Activated CD4-positive, alpha-beta T cell treated with anti-CD3 and anti-CD28 coated beads for 36 hours (primary cell): ENCODE results near the gene HSPA12A. TPM values are rescaled to one million over a fixed set of nuclear protein-coding genes. Genes with fewer than 3 reads are reported as not detected.

Source experiments
- ATAC-seq: fragments of 200-7000 bp; cut with Tn5 transposase; one replicate; pipeline ENCODE4 v1.10.0; 2021; ENCODE audit warnings: mild to moderate bottlenecking, moderate library complexity
- CTCF ChIA-PET: fragments of 350-600 bp; sonication (Branson Sonifier 250); formaldehyde crosslinking; loops from one replicate; lab custom pipeline; 2021; ENCODE audit warnings: antibody characterized with exemption; lab: Charles Lee
- POLR2A ChIA-PET: fragments of 350-600 bp; sonication (Branson Sonifier 250); formaldehyde crosslinking; loops from one replicate; lab custom pipeline; 2021; ENCODE audit warnings: antibody characterized with exemption, inconsistent platforms; lab: Charles Lee
- DNase-seq: peaks from one replicate; pipeline ENCODE4 v3.0.0-alpha.2; 2020
- H3K27ac Mint-ChIP-seq: one replicate; pipeline ENCODE4 v1.8.0; 2021; ENCODE audit warnings: mixed read lengths
- H3K27me3 Mint-ChIP-seq: one replicate; pipeline ENCODE4 v1.8.0; 2021; ENCODE audit warnings: mixed read lengths
- H3K36me3 Mint-ChIP-seq: one replicate; pipeline ENCODE4 v1.8.0; 2021; ENCODE audit warnings: low read depth, mixed read lengths
- H3K4me1 Mint-ChIP-seq: one replicate; pipeline ENCODE4 v1.8.0; 2021; ENCODE audit warnings: mixed read lengths
- H3K4me3 Mint-ChIP-seq: one replicate; pipeline ENCODE4 v1.8.0; 2021; ENCODE audit warnings: mild to moderate bottlenecking, moderate library complexity, mixed read lengths
- H3K9me3 Mint-ChIP-seq: one replicate; pipeline ENCODE4 v1.8.0; 2021; ENCODE audit warnings: low read depth, mixed read lengths
- intact Hi-C, 2 experiments: fragments of 100-400 bp; cut with DNase I in 1 of 2; cut with micrococcal nuclease in 1 of 2; formaldehyde crosslinking; loops; one replicate each; pipeline versions ENCODE4 v1.14.2 to v1.15.1; 2022 to 2024; cut with DNase I, micrococcal nuclease
- total RNA-seq, 2 experiments: library from RNA; stranded (reverse); gene quantifications; one replicate each; pipeline ENCODE4 v1.2.3, GENCODE V29; 2021

HSPA12A gene
- total RNA-seq, 2 experiments from 2014 or later = 0.41 to 0.74 TPM

DNA sequence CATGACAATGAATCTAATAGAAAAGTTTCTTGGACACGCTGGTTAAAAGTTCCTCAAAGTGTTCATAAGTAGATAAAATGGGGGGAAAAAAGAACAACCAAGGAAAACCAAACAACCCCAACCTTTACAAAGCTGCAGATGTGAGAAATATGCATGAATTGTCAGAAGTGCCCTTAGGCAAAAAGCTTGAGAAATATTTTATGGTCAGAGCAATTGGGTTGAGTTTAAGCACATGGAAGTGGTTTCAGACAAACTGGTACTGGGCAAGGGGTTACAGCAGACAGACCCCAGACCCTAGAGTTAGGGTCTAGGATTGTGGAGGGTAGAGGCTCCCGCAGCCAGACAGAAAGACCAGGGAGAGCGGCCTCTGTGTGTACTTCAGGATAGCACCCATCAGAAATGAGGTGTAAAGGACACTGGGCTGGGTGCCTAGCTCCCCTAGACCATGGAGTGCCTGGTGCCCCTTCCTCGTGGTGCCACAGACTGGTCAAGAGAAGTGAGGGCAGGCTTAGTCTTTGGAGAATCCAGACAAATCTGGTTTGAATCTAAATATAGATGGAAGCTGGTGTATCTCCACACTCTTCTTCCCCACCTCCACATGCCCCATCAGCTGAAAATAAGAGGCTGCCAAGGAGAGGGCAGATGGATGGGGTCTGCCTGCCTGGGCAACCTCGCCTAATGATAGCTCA is 84.4 kb downstream of the HSPA12A start:
- no peaks in the 10 kb centered on the region for H3K9me3 Mint-ChIP-seq
- CTCF ChIA-PET = no interaction called here
- H3K4me1 Mint-ChIP-seq = no peaks in the 10 kb centered on the region
- no peak overlapping the region for H3K4me3 Mint-ChIP-seq
- peaks cover 24% of the 10 kb centered on the region for H3K27me3 Mint-ChIP-seq
- no peak overlapping the region for H3K27ac Mint-ChIP-seq
- intact Hi-C loops = no loop called here
- ATAC-seq (no peak), DNase-seq (no peak)
- POLR2A ChIA-PET = no interaction called here
- no peaks in the 10 kb centered on the region for H3K36me3 Mint-ChIP-seq

- intact Hi-C loops = no loop called here
- no peaks in the 10 kb centered on the region for H3K36me3 Mint-ChIP-seq
- CTCF ChIA-PET = interaction anchor here (0.6 to 1.3 kb wide), 5 partner anchors 31 to 822 kb away, joined by 3 to 4 read pairs (median 3); no protein-coding TSS in a partner anchor
- no peak overlapping the region for H3K4me3 Mint-ChIP-seq
- POLR2A ChIA-PET = no interaction called here
- H3K9me3 Mint-ChIP-seq = peaks cover 2% of the 10 kb centered on the region
- no peaks in the 10 kb centered on the region for H3K4me1 Mint-ChIP-seq
- ATAC-seq = no peak
- no peak overlapping the region for H3K27ac Mint-ChIP-seq
- no peak for DNase-seq
- peaks cover 31% of the 10 kb centered on the region for H3K27me3 Mint-ChIP-seq
Measured at GRCh38 chr10:116656044-116656443, 86.3 kb downstream of the HSPA12A start.

GRCh38 chr10:116655568-116655967 is 86.8 kb downstream of the HSPA12A start:
- DNase-seq (no peak), ATAC-seq (no peak)
- intact Hi-C loops = no loop called here
- CTCF ChIA-PET = interaction anchor here (0.6 to 1.3 kb wide), 3 partner anchors 30 to 823 kb away, joined by 3 read pairs; no protein-coding TSS in a partner anchor
- Mint-ChIP-seq H3K4me3 (no peak overlapping the region), H3K4me1 (no peaks in the 10 kb centered on the region), H3K27ac (no peak overlapping the region), H3K9me3 (peaks cover 2% of the 10 kb centered on the region), H3K36me3 (no peaks in the 10 kb centered on the region), H3K27me3 (peaks cover 34% of the 10 kb centered on the region)
- POLR2A ChIA-PET = no interaction called here

DNA sequence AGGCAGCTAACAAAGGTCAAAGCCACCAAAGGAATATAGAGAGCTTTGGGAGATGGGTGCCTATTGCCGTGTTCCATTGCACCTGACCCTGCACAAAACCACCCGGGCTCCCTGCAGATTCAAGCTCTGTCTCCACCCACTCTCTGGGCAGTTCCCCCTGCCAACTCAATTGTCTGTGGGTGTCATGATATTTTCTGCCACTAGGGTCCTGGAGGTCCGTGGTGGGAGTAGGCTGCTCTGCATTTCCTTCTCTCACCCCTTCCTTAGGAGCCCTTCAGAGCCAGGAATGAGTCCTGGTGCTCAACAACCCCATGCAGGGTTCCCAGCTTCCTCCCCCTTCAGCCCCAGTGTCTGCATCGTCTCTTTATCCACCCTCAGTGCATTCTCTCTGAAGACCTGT is 87.5 kb downstream of the HSPA12A start:
- H3K4me3 Mint-ChIP-seq = no peak overlapping the region
- peaks cover 34% of the 10 kb centered on the region for H3K27me3 Mint-ChIP-seq
- ATAC-seq (no peak), DNase-seq (no peak)
- ChIA-PET POLR2A (no interaction called here), CTCF (interaction anchor here (0.6 to 1.0 kb wide), 3 partner anchors 29 to 257 kb away, joined by 3 to 4 read pairs (median 3); no protein-coding TSS in a partner anchor)
- H3K4me1 Mint-ChIP-seq = no peaks in the 10 kb centered on the region
- no peaks in the 10 kb centered on the region for H3K36me3 Mint-ChIP-seq
- no peak overlapping the region for H3K27ac Mint-ChIP-seq
- intact Hi-C loops = no loop called here
- H3K9me3 Mint-ChIP-seq = peaks cover 2% of the 10 kb centered on the region

GRCh38 chr10:116653885-116654284 is 88.5 kb downstream of the HSPA12A start:
- intact Hi-C loops = no loop called here
- H3K27me3 Mint-ChIP-seq = peaks cover 30% of the 10 kb centered on the region
- no peaks in the 10 kb centered on the region for H3K4me1 Mint-ChIP-seq
- ATAC-seq = no peak
- no peak overlapping the region for H3K27ac Mint-ChIP-seq
- H3K36me3 Mint-ChIP-seq = no peaks in the 10 kb centered on the region
- ChIA-PET POLR2A (no interaction called here), CTCF (no interaction called here)
- no peak for DNase-seq
- peaks cover 7% of the 10 kb centered on the region for H3K9me3 Mint-ChIP-seq
- no peak overlapping the region for H3K4me3 Mint-ChIP-seq

DNA sequence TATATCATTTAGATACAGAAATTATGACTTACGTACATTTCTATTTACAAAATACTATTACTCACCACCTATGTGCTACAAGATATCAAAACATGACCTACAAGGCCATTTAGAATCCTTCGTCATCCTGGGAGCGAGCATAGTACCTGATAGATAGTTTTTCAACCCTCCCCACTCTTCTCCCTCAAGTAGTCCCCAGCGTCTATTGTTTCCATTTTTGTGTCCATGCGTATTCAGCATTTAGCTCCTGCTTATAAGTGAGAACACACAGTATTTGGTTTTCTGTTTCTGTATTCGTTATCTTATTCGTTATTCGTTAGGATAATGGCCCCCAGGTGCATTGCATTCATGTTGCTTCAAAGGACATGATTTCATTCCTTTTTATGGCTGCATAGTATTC is 93.5 kb downstream of the HSPA12A start:
- Mint-ChIP-seq H3K27ac (no peak overlapping the region), H3K4me1 (no peaks in the 10 kb centered on the region), H3K4me3 (no peak overlapping the region), H3K27me3 (peaks cover 25% of the 10 kb centered on the region), H3K9me3 (peaks cover 7% of the 10 kb centered on the region), H3K36me3 (no peaks in the 10 kb centered on the region)
- intact Hi-C loops = no loop called here
- CTCF ChIA-PET = no interaction called here
- POLR2A ChIA-PET = interaction anchor here (0.5 kb wide), 1 partner anchor 1171 kb away, joined by 4 read pairs; no protein-coding TSS in a partner anchor
- no peak for ATAC-seq
- no peak for DNase-seq

DNA sequence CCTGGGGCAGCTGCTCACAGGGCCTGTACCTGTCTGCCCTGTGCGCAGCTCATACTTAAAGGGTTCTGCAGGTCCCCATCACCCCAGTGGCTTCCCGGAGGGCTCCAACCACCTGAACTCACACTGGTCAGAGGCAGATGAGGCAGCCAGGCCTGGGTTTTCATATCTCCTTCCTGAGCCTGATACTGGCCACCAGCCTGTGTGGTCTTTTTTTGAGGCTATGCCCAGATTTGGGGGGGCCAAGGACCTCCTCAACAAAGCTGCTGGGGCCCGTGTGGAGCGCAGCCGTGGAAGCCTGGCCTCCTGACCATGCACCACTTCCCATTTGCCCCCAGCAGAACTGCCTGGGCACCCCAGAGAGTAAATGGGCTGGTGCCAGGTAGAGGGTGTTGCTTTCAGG is 95.9 kb downstream of the HSPA12A start:
- DNase-seq (no peak), ATAC-seq (no peak)
- peaks cover 7% of the 10 kb centered on the region for H3K9me3 Mint-ChIP-seq
- H3K4me1 Mint-ChIP-seq = no peaks in the 10 kb centered on the region
- ChIA-PET CTCF (no interaction called here), POLR2A (no interaction called here)
- peaks cover 24% of the 10 kb centered on the region for H3K27me3 Mint-ChIP-seq
- no peak overlapping the region for H3K4me3 Mint-ChIP-seq
- no peaks in the 10 kb centered on the region for H3K36me3 Mint-ChIP-seq
- intact Hi-C loops = no loop called here
- no peak overlapping the region for H3K27ac Mint-ChIP-seq

DNA sequence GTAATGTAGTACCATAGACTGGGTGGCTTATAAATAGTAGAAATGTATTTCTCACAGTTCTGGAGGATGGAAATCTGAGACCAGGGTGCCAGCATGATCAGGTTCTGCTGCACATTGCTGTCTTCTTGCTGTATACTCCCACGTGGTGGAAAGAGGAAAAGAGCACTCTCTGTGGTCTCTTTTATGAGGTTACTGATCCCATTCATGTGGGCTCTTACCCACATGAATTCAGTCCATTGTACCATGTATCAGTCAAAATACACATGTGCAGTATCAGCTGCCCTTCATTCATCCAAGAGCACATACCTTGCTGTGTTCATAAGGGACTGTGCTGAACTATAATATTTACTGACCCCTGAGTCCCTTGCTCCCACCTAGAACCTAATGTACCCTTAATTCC is 104.5 kb downstream of the HSPA12A start:
- H3K36me3 Mint-ChIP-seq = no peaks in the 10 kb centered on the region
- CTCF ChIA-PET = no interaction called here
- POLR2A ChIA-PET = no interaction called here
- intact Hi-C loops = no loop called here
- peaks cover 3% of the 10 kb centered on the region for H3K9me3 Mint-ChIP-seq
- H3K4me1 Mint-ChIP-seq = no peaks in the 10 kb centered on the region
- H3K4me3 Mint-ChIP-seq = no peak overlapping the region
- no peak for ATAC-seq
- no peak for DNase-seq
- peaks cover 35% of the 10 kb centered on the region for H3K27me3 Mint-ChIP-seq
- H3K27ac Mint-ChIP-seq = no peak overlapping the region

- Mint-ChIP-seq H3K36me3 (no peaks in the 10 kb centered on the region), H3K4me3 (no peak overlapping the region), H3K27me3 (peaks cover 34% of the 10 kb centered on the region), H3K9me3 (peaks cover 3% of the 10 kb centered on the region), H3K4me1 (no peaks in the 10 kb centered on the region), H3K27ac (no peak overlapping the region)
- POLR2A ChIA-PET = no interaction called here
- intact Hi-C loops = no loop called here
- DNase-seq = no peak
- CTCF ChIA-PET = no interaction called here
- no peak for ATAC-seq
Measured at GRCh38 chr10:116636976-116637375, 105.4 kb downstream of the HSPA12A start.

- ATAC-seq (no peak), DNase-seq (no peak)
- H3K4me1 Mint-ChIP-seq = no peaks in the 10 kb centered on the region
- peaks cover 3% of the 10 kb centered on the region for H3K9me3 Mint-ChIP-seq
- no peak overlapping the region for H3K4me3 Mint-ChIP-seq
- no peak overlapping the region for H3K27ac Mint-ChIP-seq
- ChIA-PET CTCF (no interaction called here), POLR2A (no interaction called here)
- no peaks in the 10 kb centered on the region for H3K36me3 Mint-ChIP-seq
- H3K27me3 Mint-ChIP-seq = peaks cover 32% of the 10 kb centered on the region
- intact Hi-C loops = no loop called here
Measured at GRCh38 chr10:116636385-116636784, 106.0 kb downstream of the HSPA12A start.

GRCh38 chr10:116634126-116634975 is 108.0 kb downstream of the HSPA12A start:
- no peak for ATAC-seq
- no peaks in the 10 kb centered on the region for H3K9me3 Mint-ChIP-seq
- no peak overlapping the region for H3K4me3 Mint-ChIP-seq
- no peaks in the 10 kb centered on the region for H3K36me3 Mint-ChIP-seq
- peaks cover 26% of the 10 kb centered on the region for H3K27me3 Mint-ChIP-seq
- DNase-seq = no peak
- no peak overlapping the region for H3K27ac Mint-ChIP-seq
- POLR2A ChIA-PET = no interaction called here
- no peaks in the 10 kb centered on the region for H3K4me1 Mint-ChIP-seq
- intact Hi-C loops = no loop called here
- CTCF ChIA-PET = no interaction called here

DNA sequence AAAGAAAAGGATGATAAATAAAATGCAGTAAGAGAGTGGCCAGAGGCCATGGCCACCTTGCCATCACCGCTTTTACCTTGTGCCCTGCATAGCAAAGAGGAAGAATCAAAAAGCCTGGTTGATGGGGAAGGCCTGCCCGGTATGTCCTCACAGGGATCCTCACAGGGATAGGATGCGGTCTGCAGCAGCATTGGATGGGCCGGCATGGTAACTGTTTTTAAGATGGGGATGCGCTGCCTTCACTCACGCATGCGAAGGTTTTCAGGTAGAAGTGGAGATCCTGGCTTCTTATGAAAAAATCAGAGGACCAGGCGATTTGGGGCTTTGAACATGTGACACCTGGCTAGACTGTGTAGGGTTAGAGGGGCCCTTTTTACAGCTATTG is 109.2 kb downstream of the HSPA12A start:
- H3K4me1 Mint-ChIP-seq = no peaks in the 10 kb centered on the region
- H3K36me3 Mint-ChIP-seq = no peaks in the 10 kb centered on the region
- no peak overlapping the region for H3K4me3 Mint-ChIP-seq
- DNase-seq (no peak), ATAC-seq (no peak)
- ChIA-PET POLR2A (no interaction called here), CTCF (no interaction called here)
- peaks cover 33% of the 10 kb centered on the region for H3K27me3 Mint-ChIP-seq
- H3K9me3 Mint-ChIP-seq = no peaks in the 10 kb centered on the region
- no peak overlapping the region for H3K27ac Mint-ChIP-seq
- intact Hi-C loops = no loop called here
